K562 (cell line): ENCODE measurements around the gene OIT3. TPM values are rescaled to one million over a fixed set of nuclear protein-coding genes. Genes with fewer than 3 reads are reported as not detected.
A peak's percentile ranks its signal among the peaks of the same experiment; 100 is the strongest.

Experiments
- CREB1 ChIP-seq, 2 experiments: sonication (generic) in 1 of 2; formaldehyde crosslinking in 1 of 2; IDR thresholded peaks; 2 replicates each; pipeline versions ENCODE4 v1.6.1 to v1.8.0; 2012 to 2022; ENCODE audit warnings: inconsistent platforms in 1 of 2, mild to moderate bottlenecking in 1 of 2, missing genetic modification reagents in 1 of 2, moderate library complexity in 1 of 2
- FOXP1 ChIP-seq: sonication (generic); formaldehyde crosslinking; IDR thresholded peaks from 2 replicates; pipeline ENCODE4 v1.8.0; 2022; ENCODE audit warnings: mild to moderate bottlenecking, missing genetic modification reagents
- KHSRP ChIP-seq: fragments of 450-650 bp; IDR thresholded peaks from 2 replicates; pipeline ENCODE4 v1.6.1; 2017
- KLF1 ChIP-seq: fragments of 450-650 bp; IDR thresholded peaks from 2 replicates; pipeline ENCODE4 v1.6.1; 2016; ENCODE audit warnings: missing genetic modification characterization, missing compliant biosample characterization
- MAFG ChIP-seq: fragments of 450-650 bp; conservative IDR thresholded peaks from 2 replicates; pipeline ENCODE4 v1.6.1; 2016; ENCODE audit warnings: missing genetic modification characterization, missing compliant biosample characterization
- MIER1 ChIP-seq: fragments of 450-650 bp; IDR thresholded peaks from 2 replicates; pipeline ENCODE4 v1.6.1; 2016; ENCODE audit warnings: antibody characterized with exemption, mild to moderate bottlenecking, low read depth
- NBN ChIP-seq: fragments of 450-650 bp; IDR thresholded peaks from 2 replicates; pipeline ENCODE4 v1.6.1; 2016; ENCODE audit warnings: low read depth, mild to moderate bottlenecking
- PCBP1 ChIP-seq: fragments of 200-400 bp; formaldehyde crosslinking; IDR thresholded peaks from 2 replicates; pipeline ENCODE4 v1.6.1; 2018; ENCODE audit warnings: mild to moderate bottlenecking, low read depth, low read length; ENCODE audit not compliant: poor library complexity, severe bottlenecking
- RAD21 ChIP-seq, 2 experiments: fragments of 250-450 bp in 1 of 2; fragments of 450-650 bp in 1 of 2; sonication (Bioruptor Pico) in 1 of 2; formaldehyde crosslinking in 1 of 2; IDR thresholded peaks in 1 of 2; conservative IDR thresholded peaks in 1 of 2; 2 replicates each; pipeline versions ENCODE4 v1.4.0 to v1.8.0; 2020 to 2022; ENCODE audit warnings: mild to moderate bottlenecking in 2 of 2, moderate library complexity in 1 of 2
- SMAD2 ChIP-seq: fragments of 150-350 bp; IDR thresholded peaks from 2 replicates; pipeline ENCODE4 v1.6.1; 2014; ENCODE audit warnings: low read depth, mild to moderate bottlenecking, low read length
- SMC3 ChIP-seq: conservative IDR thresholded peaks from 2 replicates; pipeline ENCODE4 v1.6.1; 2011; ENCODE audit warnings: low read depth, low read length, improper control_type of control experiment; ENCODE audit not compliant: insufficient read depth
- SRF ChIP-seq, 2 experiments: fragments of 250-450, 450-650 bp in 1 of 2; sonication (Bioruptor Pico) in 1 of 2; sonication (generic) in 1 of 2; formaldehyde crosslinking; IDR thresholded peaks; 2 replicates each; pipeline versions ENCODE4 v1.5.0 to v1.5.1; 2020 to 2022; ENCODE audit warnings: mild to moderate bottlenecking in 1 of 2, missing genetic modification reagents in 1 of 2
- TCF3 ChIP-seq: sonication (generic); formaldehyde crosslinking; IDR thresholded peaks from 2 replicates; pipeline ENCODE4 v1.4.0; 2020; ENCODE audit warnings: mild to moderate bottlenecking, missing genetic modification reagents
- ZNF212 ChIP-seq: fragments of 450-650 bp; formaldehyde crosslinking; IDR thresholded peaks from 2 replicates; pipeline ENCODE4 v1.4.0; 2020; ENCODE audit warnings: mild to moderate bottlenecking
- ZNF311 ChIP-seq: fragments of 250-450 bp; sonication (Bioruptor Pico); IDR thresholded peaks from 2 replicates; pipeline ENCODE4 v1.4.0; 2020; ENCODE audit warnings: mild to moderate bottlenecking, moderate library complexity
- ZNF584 ChIP-seq: fragments of 200-800 bp; sonication (Bioruptor generic); IDR thresholded peaks from 2 replicates; pipeline ENCODE4 v1.6.1; 2016; ENCODE audit warnings: low read depth, mild to moderate bottlenecking, missing genetic modification characterization, missing compliant biosample characterization
- ZNF75A ChIP-seq: fragments of 450-650 bp; formaldehyde crosslinking; IDR thresholded peaks from 2 replicates; pipeline ENCODE4 v1.4.0; 2020; ENCODE audit warnings: mild to moderate bottlenecking
- polyA plus RNA-seq, 8 experiments: library from polyadenylated mRNA; depleted of rRNA in 4 of 8; stranded (reverse) in 5 of 8; unstranded in 3 of 8; fragments of >200 nt; fragmentation: Nextera tagmentation in 2 of 8; fragmentation: Illumina TruSeq in 1 of 8; extraction: Ambion mirVana in 2 of 8; extraction: Trizol in 1 of 8; gene quantifications; 2 replicates each; pipeline versions ENCODE4 v1.2.1 to v1.2.3, GENCODE V29; 2011 to 2014; ENCODE audit warnings: inconsistent platforms in 1 of 8, missing spikeins in 1 of 8
- total RNA-seq, 7 experiments: library from RNA; depleted of rRNA in 6 of 7; stranded (reverse); fragments of >200 nt in 6 of 7; fragmentation: Illumina TruSeq in 2 of 7; extraction: Trizol in 2 of 7; gene quantifications; 2 replicates each; pipeline versions ENCODE4 v1.2.1 to v1.2.3, GENCODE V29; 2011 to 2021; ENCODE audit warnings: low replicate concordance in 1 of 7
- TF ChIP-seq, protein P1 (sequence below): fragments of 250-450 bp; sonication (Bioruptor Pico); IDR thresholded peaks from 2 replicates; pipeline ENCODE4 v1.6.1; 2021; ENCODE audit warnings: mild to moderate bottlenecking
- TF ChIP-seq, protein P2 (sequence below), 2 experiments: fragments of 450-650 bp; IDR thresholded peaks; 2 replicates each; pipeline ENCODE4 v1.6.1; 2018; ENCODE audit warnings: mild to moderate bottlenecking in 2 of 2, low read depth in 1 of 2; ENCODE audit not compliant: partially characterized antibody in 2 of 2
- TF ChIP-seq, protein P3 (sequence below): fragments of 250-450 bp; sonication (Bioruptor Pico); IDR thresholded peaks from 2 replicates; pipeline ENCODE4 v1.5.0; 2020; ENCODE audit warnings: mild to moderate bottlenecking
- TF ChIP-seq, protein P4 (sequence below): fragments of 250-450 bp; sonication (Bioruptor Pico); IDR thresholded peaks from 2 replicates; pipeline ENCODE4 v1.8.0; 2022; ENCODE audit warnings: moderate library complexity, mild to moderate bottlenecking, inconsistent platforms

The OIT3 gene
- total and polyA plus RNA-seq, 9 of the 15 experiments (the other 6 are each of a cell fraction or from before 2014, with no cell fraction given), result not detected

DNA sequence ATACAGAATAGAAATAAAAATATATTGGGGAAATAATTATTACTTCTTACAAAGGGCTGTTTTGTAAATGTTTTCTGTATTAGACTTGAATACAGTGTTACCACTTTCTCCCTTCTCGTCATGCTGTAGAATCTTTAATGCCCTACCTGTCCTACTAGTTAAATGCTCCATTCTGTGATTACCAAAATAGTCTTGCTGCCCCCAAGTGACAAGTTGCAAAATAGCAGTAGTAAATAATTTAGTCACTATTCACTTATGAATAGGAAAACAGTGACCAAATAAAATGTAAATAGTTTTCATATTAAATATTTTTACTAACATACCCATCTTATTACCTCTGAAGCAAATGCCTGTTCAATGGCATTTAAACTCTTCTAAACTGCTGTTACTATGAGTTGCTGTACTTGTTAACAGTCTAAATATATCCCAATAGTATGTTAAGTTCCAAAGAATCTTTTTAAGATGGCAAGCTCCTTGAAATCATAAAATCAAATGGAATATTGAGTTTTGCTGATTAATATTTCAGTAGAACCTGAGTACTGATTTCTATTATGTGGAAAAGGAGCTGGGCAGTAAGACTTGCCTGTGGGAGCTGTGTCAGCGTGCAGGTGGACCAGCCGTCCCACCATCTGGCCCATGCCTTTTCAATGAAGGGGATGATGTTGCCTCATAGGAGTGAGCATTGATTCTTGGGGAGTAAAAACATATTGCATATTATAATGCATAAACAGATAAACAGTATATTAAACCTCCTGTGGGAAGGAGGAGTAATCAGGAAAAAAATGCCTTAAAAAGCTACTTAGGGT lies 18.1 kb upstream of the OIT3 start (continued):
- no peak for TF ChIP-seq MIER1
- TF ChIP-seq ZNF311, result no peak
- TF ChIP-seq ZNF584, result no peak
- TF ChIP-seq, protein P1, sequence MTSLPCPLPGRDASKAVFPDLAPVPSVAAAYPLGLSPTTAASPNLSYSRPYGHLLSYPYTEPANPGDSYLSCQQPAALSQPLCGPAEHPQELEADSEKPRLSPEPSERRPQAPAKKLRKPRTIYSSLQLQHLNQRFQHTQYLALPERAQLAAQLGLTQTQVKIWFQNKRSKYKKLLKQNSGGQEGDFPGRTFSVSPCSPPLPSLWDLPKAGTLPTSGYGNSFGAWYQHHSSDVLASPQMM (CRISPR knock-in tag), result no peak
- TF ChIP-seq MAFG (tag), result no peak
- no peak for TF ChIP-seq KLF1 (tag)
- no peak for TF ChIP-seq SMAD2
- TF ChIP-seq, protein P2, sequence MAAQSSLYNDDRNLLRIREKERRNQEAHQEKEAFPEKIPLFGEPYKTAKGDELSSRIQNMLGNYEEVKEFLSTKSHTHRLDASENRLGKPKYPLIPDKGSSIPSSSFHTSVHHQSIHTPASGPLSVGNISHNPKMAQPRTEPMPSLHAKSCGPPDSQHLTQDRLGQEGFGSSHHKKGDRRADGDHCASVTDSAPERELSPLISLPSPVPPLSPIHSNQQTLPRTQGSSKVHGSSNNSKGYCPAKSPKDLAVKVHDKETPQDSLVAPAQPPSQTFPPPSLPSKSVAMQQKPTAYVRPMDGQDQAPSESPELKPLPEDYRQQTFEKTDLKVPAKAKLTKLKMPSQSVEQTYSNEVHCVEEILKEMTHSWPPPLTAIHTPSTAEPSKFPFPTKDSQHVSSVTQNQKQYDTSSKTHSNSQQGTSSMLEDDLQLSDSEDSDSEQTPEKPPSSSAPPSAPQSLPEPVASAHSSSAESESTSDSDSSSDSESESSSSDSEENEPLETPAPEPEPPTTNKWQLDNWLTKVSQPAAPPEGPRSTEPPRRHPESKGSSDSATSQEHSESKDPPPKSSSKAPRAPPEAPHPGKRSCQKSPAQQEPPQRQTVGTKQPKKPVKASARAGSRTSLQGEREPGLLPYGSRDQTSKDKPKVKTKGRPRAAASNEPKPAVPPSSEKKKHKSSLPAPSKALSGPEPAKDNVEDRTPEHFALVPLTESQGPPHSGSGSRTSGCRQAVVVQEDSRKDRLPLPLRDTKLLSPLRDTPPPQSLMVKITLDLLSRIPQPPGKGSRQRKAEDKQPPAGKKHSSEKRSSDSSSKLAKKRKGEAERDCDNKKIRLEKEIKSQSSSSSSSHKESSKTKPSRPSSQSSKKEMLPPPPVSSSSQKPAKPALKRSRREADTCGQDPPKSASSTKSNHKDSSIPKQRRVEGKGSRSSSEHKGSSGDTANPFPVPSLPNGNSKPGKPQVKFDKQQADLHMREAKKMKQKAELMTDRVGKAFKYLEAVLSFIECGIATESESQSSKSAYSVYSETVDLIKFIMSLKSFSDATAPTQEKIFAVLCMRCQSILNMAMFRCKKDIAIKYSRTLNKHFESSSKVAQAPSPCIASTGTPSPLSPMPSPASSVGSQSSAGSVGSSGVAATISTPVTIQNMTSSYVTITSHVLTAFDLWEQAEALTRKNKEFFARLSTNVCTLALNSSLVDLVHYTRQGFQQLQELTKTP (IDR thresholded peaks at IDR 0.05; ENCODE audit: low read depth in 1 of 2, partially characterized antibody in 2 of 2), result no peak
- TF ChIP-seq, protein P3, sequence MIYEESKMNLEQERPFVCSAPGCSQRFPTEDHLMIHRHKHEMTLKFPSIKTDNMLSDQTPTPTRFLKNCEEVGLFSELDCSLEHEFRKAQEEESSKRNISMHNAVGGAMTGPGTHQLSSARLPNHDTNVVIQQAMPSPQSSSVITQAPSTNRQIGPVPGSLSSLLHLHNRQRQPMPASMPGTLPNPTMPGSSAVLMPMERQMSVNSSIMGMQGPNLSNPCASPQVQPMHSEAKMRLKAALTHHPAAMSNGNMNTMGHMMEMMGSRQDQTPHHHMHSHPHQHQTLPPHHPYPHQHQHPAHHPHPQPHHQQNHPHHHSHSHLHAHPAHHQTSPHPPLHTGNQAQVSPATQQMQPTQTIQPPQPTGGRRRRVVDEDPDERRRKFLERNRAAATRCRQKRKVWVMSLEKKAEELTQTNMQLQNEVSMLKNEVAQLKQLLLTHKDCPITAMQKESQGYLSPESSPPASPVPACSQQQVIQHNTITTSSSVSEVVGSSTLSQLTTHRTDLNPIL (CRISPR knock-in tag), result no peak
- TF ChIP-seq RAD21 (CRISPR knock-in tag; conservative IDR thresholded peaks at IDR 0.05 in 1 of 2, IDR thresholded peaks at IDR 0.05 in 1 of 2), result peak; percentile 73 to 92
- no peak for TF ChIP-seq PCBP1
- TF ChIP-seq, protein P4, sequence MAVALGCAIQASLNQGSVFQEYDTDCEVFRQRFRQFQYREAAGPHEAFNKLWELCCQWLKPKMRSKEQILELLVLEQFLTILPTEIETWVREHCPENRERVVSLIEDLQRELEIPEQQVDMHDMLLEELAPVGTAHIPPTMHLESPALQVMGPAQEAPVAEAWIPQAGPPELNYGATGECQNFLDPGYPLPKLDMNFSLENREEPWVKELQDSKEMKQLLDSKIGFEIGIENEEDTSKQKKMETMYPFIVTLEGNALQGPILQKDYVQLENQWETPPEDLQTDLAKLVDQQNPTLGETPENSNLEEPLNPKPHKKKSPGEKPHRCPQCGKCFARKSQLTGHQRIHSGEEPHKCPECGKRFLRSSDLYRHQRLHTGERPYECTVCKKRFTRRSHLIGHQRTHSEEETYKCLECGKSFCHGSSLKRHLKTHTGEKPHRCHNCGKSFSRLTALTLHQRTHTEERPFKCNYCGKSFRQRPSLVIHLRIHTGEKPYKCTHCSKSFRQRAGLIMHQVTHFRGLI (CRISPR knock-in tag), result no peak
- no peak for TF ChIP-seq CREB1 (IDR thresholded peaks at IDR 0.05)
- no peak for TF ChIP-seq CREB1 (CRISPR knock-in tag; IDR thresholded peaks at IDR 0.05)
- no peak for TF ChIP-seq ZNF75A
- no peak for TF ChIP-seq SRF (CRISPR knock-in tag; IDR thresholded peaks at IDR 0.05)
- no peak for TF ChIP-seq KHSRP
- TF ChIP-seq FOXP1, result no peak
- peak; percentile 69 for TF ChIP-seq SMC3
- TF ChIP-seq ZNF212 (CRISPR knock-in tag), result no peak
- 0 out of 2 replicates have a peak, but pooled peaks have one; percentile 29 for TF ChIP-seq NBN
- TF ChIP-seq TCF3 (CRISPR knock-in tag), result no peak
